ENCODE results near the gene SSX3. TPM values are rescaled to one million over a fixed set of nuclear protein-coding genes. Genes with fewer than 3 reads are reported as not detected.

SSX3 gene
- total and polyA plus RNA-seq, 2 of the 8 experiments (the other 6 are each of a cell fraction or from before 2014, with no cell fraction given), result not detected

DNA sequence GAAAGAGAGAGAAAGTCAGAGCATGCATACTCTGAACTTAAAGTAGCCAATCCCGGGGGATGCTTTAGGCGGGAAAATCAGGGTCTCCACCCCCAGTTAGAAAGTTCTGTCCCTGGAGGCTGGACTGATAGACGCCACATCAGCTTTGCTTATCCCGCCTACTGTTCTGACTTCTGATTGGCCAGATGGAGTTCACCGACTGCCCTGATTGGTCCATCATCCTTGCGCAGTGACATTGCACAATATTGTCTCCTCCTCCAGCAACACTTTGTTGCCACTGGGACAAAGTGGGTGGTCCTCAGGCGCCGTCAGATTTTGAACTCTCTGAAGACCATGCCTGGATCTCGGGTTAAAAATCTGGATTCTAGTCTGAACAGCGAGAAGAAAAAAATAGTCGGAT lies 50.3 kb downstream of the SSX3 start:
- DNase-seq (ENCODE audit: low read depth in 1 of 2, low spot score in 2 of 2) (no peak), FAIRE-seq (no peak)
- H2BK120ac ChIP-seq (replicated peaks; ENCODE audit: low read depth, low read length), result no peak overlapping the region
- no peaks in the 10 kb centered on the region for H3K27me3 ChIP-seq (replicated peaks in 1 of 4; ENCODE audit: control insufficient read depth in 3 of 4, extremely low read depth in 1 of 4, insufficient read depth in 3 of 4, low read length in 3 of 4)
- no peak overlapping the region for H4K91ac ChIP-seq (replicated peaks; ENCODE audit: insufficient read length, low read length)
- no peaks in the 10 kb centered on the region for H4K20me1 ChIP-seq (replicated peaks in 1 of 2; ENCODE audit: control insufficient read depth in 1 of 2, insufficient read depth in 2 of 2, low read length in 2 of 2)
- peak; percentile 44; the same call in 1 of the 2 replicates for TF ChIP-seq CEBPB (IDR thresholded peaks at IDR 0.05; ENCODE audit: low read depth, low read length)
- no peak for TF ChIP-seq SAP30 (IDR thresholded peaks at IDR 0.05; ENCODE audit: insufficient read depth, insufficient replicate concordance, low read length)
- TF ChIP-seq POU5F1 (IDR thresholded peaks at IDR 0.05; ENCODE audit: low read depth, low read length), result no peak
- H3K4me1 ChIP-seq (replicated peaks in 1 of 4; ENCODE audit: control insufficient read depth in 3 of 4, insufficient read depth in 4 of 4, low read length in 3 of 4), result no peaks in the 10 kb centered on the region
- no peaks in the 10 kb centered on the region for H3K79me2 ChIP-seq (ENCODE audit: control insufficient read depth in 1 of 2, insufficient read depth in 2 of 2, low read length in 2 of 2)
- ChIA-PET POLR2A (ENCODE audit: partially characterized antibody) (no interaction called here), CTCF (ENCODE audit: partially characterized antibody) (no interaction called here)
- H2AK5ac ChIP-seq (ENCODE audit: low read depth, low read length), result no peak overlapping the region
- H4K5ac ChIP-seq (ENCODE audit: insufficient read length, low read depth, low read length), result no peak overlapping the region
- H3K18ac ChIP-seq (ENCODE audit: extremely low read depth, low read length), result no peak overlapping the region
- no peaks in the 10 kb centered on the region for H3K9me3 ChIP-seq (ENCODE audit: insufficient read depth in 2 of 2, low read depth in 1 of 2, low read length in 1 of 2)
- no peak overlapping the region for H3K27ac ChIP-seq (ENCODE audit: low read depth, low read length)
- no peak overlapping the region for H2BK15ac ChIP-seq (ENCODE audit: low read length)
- H3K79me1 ChIP-seq (ENCODE audit: low read depth, low read length), result no peaks in the 10 kb centered on the region
- no peak overlapping the region for H4K8ac ChIP-seq (ENCODE audit: extremely low read depth, insufficient read depth, low read length)
- no peak overlapping the region for H2BK5ac ChIP-seq (ENCODE audit: low read depth, low read length)
- H3K56ac ChIP-seq (replicated peaks; ENCODE audit: insufficient read length, low read depth, low read length), result no peak overlapping the region
- H2BK12ac ChIP-seq (ENCODE audit: low read depth, low read length), result no peak overlapping the region
- H3K23ac ChIP-seq (ENCODE audit: insufficient read length), result no peak overlapping the region
- no peaks in the 10 kb centered on the region for H3K36me3 ChIP-seq (ENCODE audit: control insufficient read depth in 2 of 4, insufficient read depth in 4 of 4, low read length in 3 of 4)
- no peak overlapping the region for H3K4me3 ChIP-seq (ENCODE audit: extremely low read depth in 1 of 4, insufficient read depth in 2 of 4, low read depth in 3 of 4, low read length in 4 of 4)
- no peak overlapping the region for H3K4ac ChIP-seq (replicated peaks; ENCODE audit: insufficient read length, low read depth, low read length)
- no peak overlapping the region for H2AFZ ChIP-seq (ENCODE audit: low read length)
- no peaks in the 10 kb centered on the region for H3K23me2 ChIP-seq (ENCODE audit: low read depth, low read length)
- no peak overlapping the region for H2BK20ac ChIP-seq (ENCODE audit: low read length)
- H3K9ac ChIP-seq (replicated peaks in 1 of 4; ENCODE audit: extremely low read depth in 1 of 4, low read depth in 3 of 4, low read length in 3 of 4), result no peak overlapping the region
- no peak overlapping the region for H3K14ac ChIP-seq (ENCODE audit: insufficient read length)
- no peak overlapping the region for H3K4me2 ChIP-seq (ENCODE audit: insufficient read depth in 1 of 2, low read depth in 2 of 2, low read length in 2 of 2)
- WGBS, 2 experiments (ENCODE audit: extremely low coverage in 1 of 2, insufficient coverage in 1 of 2, insufficient read length in 1 of 2, insufficient replicate concordance in 2 of 2, low coverage in 1 of 2, low lambda C conversion rate in 2 of 2, missing lambda C conversion rate in 1 of 2), result 92% methylated on average over 6 of the region's 11 CpGs; no CpG with 5 or more reads in 1 of the 2 experiments

Small RNAs within 50 kb of the gene (small RNA-seq; reads per million reads assigned to genes)
- gene AL606490.7 (ENCODE audit: insufficient read depth), result not detected
- not detected for gene AL606490.9 (ENCODE audit: insufficient read depth)

Other genes with a start within 250 kb of the SSX3 start
- not detected in 2 replicates for gene SPACA5B, start 226.1 kb downstream of the SSX3 start, total RNA-seq (2021; fragmentation: NEBNext Ultra II Directional; extraction: Animal tissue kit (Norgen Biotek cat#: 25700))
- gene SPACA5B, start 226.1 kb downstream of the SSX3 start, polyA plus RNA-seq (2011; rRNA removed), result not detected in 2 replicates
- not detected in 2 replicates for gene SSX5, start 159.9 kb downstream of the SSX3 start, total RNA-seq (2021; fragmentation: NEBNext Ultra II Directional; extraction: Animal tissue kit (Norgen Biotek cat#: 25700))
- gene SSX5, start 159.9 kb downstream of the SSX3 start, polyA plus RNA-seq (2011; rRNA removed), result not detected in 2 replicates
- gene SSX1, start 101.3 kb downstream of the SSX3 start, total RNA-seq (2021; fragmentation: NEBNext Ultra II Directional; extraction: Animal tissue kit (Norgen Biotek cat#: 25700)), result not detected in 2 replicates
- 0.08 TPM in 1 of 2 replicates, not detected in the other for gene SSX1, start 101.3 kb downstream of the SSX3 start, polyA plus RNA-seq (2011; rRNA removed)
- 0.32 TPM in 1 of 2 replicates, not detected in the other for gene SSX4, start 26.8 kb upstream of the SSX3 start, total RNA-seq (2021; fragmentation: NEBNext Ultra II Directional; extraction: Animal tissue kit (Norgen Biotek cat#: 25700))
- gene SSX4, start 26.8 kb upstream of the SSX3 start, polyA plus RNA-seq (2011; rRNA removed), result 0.14 and 0.26 TPM in 2 replicates
- gene SSX4B, start 55.3 kb upstream of the SSX3 start, total RNA-seq (2021; fragmentation: NEBNext Ultra II Directional; extraction: Animal tissue kit (Norgen Biotek cat#: 25700)), result 0.32 TPM in 1 of 2 replicates, not detected in the other
- gene SSX4B, start 55.3 kb upstream of the SSX3 start, polyA plus RNA-seq (2011; rRNA removed), result 0.14 and 0.26 TPM in 2 replicates
- 70.9 and 73.8 TPM in 2 replicates for gene SLC38A5, start 113.6 kb upstream of the SSX3 start, total RNA-seq (2021; fragmentation: NEBNext Ultra II Directional; extraction: Animal tissue kit (Norgen Biotek cat#: 25700))
- 106 and 135 TPM in 2 replicates for gene SLC38A5, start 113.6 kb upstream of the SSX3 start, polyA plus RNA-seq (2011; rRNA removed)
- gene FTSJ1, start 119.5 kb upstream of the SSX3 start, total RNA-seq (2021; fragmentation: NEBNext Ultra II Directional; extraction: Animal tissue kit (Norgen Biotek cat#: 25700)), result 55.4 and 62.4 TPM in 2 replicates
- 80.4 and 104 TPM in 2 replicates for gene FTSJ1, start 119.5 kb upstream of the SSX3 start, polyA plus RNA-seq (2011; rRNA removed)
- gene PORCN, start 152.3 kb upstream of the SSX3 start, total RNA-seq (2021; fragmentation: NEBNext Ultra II Directional; extraction: Animal tissue kit (Norgen Biotek cat#: 25700)), result 14.0 and 14.6 TPM in 2 replicates
- 34.1 and 47.0 TPM in 2 replicates for gene PORCN, start 152.3 kb upstream of the SSX3 start, polyA plus RNA-seq (2011; rRNA removed)
- gene EBP, start 165.1 kb upstream of the SSX3 start, total RNA-seq (2021; fragmentation: NEBNext Ultra II Directional; extraction: Animal tissue kit (Norgen Biotek cat#: 25700)), result 143 and 145 TPM in 2 replicates
- gene EBP, start 165.1 kb upstream of the SSX3 start, polyA plus RNA-seq (2011; rRNA removed), result 286 and 288 TPM in 2 replicates
- 6.5 and 9.7 TPM in 2 replicates for gene TBC1D25, start 183.0 kb upstream of the SSX3 start, total RNA-seq (2021; fragmentation: NEBNext Ultra II Directional; extraction: Animal tissue kit (Norgen Biotek cat#: 25700))
- 6.8 and 11.4 TPM in 2 replicates for gene TBC1D25, start 183.0 kb upstream of the SSX3 start, polyA plus RNA-seq (2011; rRNA removed)
- gene RBM3, start 217.8 kb upstream of the SSX3 start, total RNA-seq (2021; fragmentation: NEBNext Ultra II Directional; extraction: Animal tissue kit (Norgen Biotek cat#: 25700)), result 159 and 164 TPM in 2 replicates
- gene RBM3, start 217.8 kb upstream of the SSX3 start, polyA plus RNA-seq (2011; rRNA removed), result 73.2 and 99.6 TPM in 2 replicates
- 19.4 and 19.7 TPM in 2 replicates for gene WDR13, start 240.8 kb upstream of the SSX3 start, total RNA-seq (2021; fragmentation: NEBNext Ultra II Directional; extraction: Animal tissue kit (Norgen Biotek cat#: 25700))
- gene WDR13, start 240.8 kb upstream of the SSX3 start, polyA plus RNA-seq (2011; rRNA removed), result 46.3 and 120 TPM in 2 replicates

All from H1 (cell line).